ENCODE results near the gene ADAT1.

The ADAT1 gene, protein sequence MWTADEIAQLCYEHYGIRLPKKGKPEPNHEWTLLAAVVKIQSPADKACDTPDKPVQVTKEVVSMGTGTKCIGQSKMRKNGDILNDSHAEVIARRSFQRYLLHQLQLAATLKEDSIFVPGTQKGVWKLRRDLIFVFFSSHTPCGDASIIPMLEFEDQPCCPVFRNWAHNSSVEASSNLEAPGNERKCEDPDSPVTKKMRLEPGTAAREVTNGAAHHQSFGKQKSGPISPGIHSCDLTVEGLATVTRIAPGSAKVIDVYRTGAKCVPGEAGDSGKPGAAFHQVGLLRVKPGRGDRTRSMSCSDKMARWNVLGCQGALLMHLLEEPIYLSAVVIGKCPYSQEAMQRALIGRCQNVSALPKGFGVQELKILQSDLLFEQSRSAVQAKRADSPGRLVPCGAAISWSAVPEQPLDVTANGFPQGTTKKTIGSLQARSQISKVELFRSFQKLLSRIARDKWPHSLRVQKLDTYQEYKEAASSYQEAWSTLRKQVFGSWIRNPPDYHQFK

DNA sequence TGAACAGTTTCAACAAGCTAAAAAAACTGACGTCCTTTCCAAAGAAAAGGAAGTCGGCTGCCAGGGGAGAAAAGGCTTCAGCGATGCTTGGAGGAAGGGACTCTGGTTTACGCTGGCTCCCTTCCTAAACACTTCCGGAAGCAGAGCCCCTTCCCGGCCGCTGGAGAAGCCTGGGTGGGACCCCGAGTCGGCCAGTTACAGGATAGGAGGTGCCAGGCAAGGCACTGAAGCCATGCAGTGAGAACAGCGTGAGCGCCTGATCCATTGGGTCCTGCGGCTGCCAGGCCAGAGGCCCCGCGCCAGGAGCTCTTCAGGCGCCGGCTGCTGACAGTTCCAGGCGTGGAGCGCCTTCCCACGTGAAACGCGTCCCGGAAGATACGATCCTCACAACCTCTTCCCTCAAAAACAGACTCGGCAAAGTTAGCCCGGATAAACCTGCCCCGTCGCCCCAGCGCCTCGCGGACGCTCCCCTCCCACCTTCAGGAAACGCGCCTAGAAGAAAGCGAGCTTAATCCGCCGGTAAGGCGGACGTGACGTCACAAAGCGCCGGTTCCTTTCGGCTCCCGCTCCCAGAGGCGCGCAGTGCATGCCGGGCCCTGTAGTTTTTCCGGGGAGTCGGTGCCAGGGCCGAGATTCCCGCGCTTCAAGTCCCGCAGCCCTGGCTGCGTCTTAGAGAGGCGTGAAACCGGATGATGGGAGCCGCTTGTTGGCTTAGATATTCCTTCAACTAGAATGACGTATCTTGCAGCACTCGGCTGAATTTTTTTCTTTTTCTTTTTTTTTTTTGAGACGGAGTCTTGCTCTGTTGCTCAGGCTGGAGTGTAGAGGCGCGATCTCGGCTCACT is at the start of gene ADAT1:
ADAT1 (minus strand) TSS at position 521 of the 845 bp plus-strand sequence. CDS start 2,482 bp downstream, outside the sequence.
- peak; percentile 95 to 97 (median 95) for DNase-seq (ENCODE audit: low read depth in 3 of 3)

DNA sequence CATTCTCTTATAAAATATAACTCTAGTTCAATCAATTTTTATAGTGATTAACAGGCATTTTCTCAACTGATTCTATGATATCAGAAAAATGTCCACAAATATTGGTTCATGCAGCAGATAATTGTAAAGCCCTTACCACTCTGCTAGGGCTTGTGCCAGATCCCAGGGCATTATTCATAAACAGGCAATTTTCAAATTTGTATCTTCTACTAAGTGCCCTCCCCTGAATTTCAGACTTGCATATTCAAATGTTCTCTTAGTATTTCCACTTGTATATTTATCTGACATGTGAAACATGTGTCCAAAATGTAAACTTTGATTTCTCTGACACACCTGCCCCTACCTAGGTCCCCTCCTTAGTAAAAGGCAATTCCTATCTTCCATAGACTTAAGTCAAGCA is 44.4 kb upstream of the ADAT1 start:
- DNase-seq (ENCODE audit: low read depth in 3 of 3) = no peak

DNA sequence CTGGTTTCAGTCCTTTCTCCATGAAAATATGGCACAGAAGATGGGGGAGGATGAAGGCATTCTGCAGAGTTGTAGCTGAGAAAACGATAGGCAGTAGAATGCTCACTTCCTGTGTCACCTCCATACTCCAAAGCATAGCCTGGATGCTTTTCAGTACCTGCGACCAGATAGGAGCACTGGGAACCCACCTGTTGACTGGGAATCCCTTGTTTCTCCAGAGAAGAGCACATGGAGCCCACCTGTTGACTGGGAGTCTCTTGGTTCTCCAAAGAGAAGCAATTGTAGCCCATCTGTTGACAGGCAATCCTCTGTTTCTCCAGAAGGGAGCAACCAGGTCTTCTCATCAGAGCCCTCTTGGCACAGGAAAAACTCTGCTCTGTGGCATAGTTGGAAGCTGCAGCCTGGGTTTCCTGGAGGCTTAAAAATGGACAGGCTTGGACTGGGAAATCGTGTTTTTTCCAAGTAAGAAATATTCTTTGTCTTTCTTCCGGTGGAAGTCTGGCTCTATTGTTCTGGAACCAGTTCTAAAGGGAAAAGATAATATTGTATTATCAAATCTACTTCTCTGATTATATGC is 37.7 kb upstream of the ADAT1 start:
- no peak for DNase-seq (ENCODE audit: low read depth in 3 of 3)

DNA sequence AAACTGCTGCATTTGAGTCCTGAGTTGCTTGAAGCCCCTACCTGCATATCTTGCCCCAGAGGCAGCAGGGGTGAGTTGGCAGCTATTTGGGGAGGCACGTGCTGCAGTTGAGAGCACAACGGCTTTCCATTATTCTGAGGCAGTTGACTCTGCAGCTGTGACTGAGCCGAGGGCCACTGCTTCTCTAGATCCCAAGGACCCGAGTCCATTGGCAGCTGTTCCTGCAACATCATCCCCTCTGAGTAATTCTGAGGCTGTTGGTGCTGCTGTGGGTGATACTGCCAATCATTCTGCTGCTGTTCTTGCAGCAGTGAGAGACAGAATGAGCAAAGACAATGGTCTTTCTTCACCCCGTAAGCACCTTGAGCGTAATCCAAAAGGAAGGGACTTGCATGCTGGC is 37.2 kb upstream of the ADAT1 start:
- no peak for DNase-seq (ENCODE audit: low read depth in 3 of 3)

DNA sequence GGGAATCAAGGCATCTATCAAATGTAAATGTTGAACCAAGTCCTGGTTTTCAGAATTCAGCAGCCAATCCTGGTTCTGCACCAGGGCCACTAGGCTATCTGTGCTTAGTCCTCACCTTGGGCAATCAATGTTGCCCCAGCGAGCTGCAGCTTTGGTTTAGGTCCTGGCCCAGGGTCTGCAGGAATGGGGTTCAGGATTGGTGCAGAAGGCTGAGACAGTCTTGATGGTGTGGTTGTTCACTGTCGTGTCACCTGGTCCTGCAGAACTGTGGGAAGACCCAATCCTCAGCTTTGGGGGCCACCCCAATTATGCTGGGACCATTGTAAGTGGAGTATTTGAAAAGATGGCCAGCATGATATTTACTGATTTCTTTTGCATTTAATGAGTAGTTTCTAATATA is 35.1 kb upstream of the ADAT1 start:
- no peak for DNase-seq (ENCODE audit: low read depth in 3 of 3)

DNA sequence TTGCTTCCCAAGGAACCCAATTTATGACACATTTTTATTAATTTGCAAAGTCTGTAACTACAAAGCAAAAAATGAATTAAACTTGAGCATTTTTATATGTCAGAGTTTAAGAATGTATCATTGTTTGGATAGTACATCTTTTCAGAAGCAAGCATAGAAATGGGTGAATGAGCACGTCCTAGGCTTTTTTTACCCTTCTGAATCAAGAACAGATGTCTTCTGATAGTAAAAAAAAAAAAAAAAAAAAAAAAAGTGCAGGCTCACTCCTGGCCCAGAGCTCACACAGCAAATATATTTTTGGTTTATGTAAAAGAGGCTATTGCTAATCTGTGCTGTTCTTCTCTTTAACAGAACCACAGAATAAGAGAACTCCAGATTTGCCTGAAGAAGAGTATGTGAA is 30.8 kb upstream of the ADAT1 start:
- no peak for DNase-seq (ENCODE audit: low read depth in 3 of 3)

DNA sequence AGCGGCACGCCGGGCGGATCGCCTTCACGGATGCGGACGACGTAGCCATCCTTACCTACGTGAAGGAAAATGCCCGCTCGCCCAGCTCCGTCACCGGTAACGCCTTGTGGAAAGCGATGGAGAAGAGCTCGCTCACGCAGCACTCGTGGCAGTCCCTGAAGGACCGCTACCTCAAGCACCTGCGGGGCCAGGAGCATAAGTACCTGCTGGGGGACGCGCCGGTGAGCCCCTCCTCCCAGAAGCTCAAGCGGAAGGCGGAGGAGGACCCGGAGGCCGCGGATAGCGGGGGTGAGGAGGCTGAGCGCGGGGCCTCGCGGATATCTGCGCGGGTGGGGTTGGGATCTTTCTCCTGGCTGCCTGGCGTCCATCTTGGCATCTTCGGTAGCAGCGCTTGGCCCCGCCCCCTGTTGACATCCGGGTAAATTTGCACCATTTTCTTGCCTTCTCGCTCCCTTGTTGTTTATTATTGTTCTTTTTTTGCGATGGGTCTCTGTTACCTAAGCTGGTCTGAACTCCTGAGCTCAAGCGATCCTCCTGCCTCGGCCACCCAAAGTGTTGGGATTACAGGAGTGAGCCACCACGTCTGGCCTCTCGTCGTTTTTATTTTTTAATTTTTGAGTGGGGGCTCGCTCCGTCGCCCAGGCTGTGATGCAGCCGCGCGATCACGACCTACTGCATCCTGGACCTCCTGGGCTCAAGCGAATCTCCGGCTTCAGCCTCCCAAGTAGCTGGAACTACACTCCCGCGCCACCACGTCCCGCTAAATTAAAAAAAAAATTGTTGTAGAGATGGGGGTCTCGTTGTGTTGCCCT is 25.4 kb upstream of the ADAT1 start:
- DNase-seq (ENCODE audit: low read depth in 3 of 3) = peak; percentile 65 to 84 (median 77)

DNA sequence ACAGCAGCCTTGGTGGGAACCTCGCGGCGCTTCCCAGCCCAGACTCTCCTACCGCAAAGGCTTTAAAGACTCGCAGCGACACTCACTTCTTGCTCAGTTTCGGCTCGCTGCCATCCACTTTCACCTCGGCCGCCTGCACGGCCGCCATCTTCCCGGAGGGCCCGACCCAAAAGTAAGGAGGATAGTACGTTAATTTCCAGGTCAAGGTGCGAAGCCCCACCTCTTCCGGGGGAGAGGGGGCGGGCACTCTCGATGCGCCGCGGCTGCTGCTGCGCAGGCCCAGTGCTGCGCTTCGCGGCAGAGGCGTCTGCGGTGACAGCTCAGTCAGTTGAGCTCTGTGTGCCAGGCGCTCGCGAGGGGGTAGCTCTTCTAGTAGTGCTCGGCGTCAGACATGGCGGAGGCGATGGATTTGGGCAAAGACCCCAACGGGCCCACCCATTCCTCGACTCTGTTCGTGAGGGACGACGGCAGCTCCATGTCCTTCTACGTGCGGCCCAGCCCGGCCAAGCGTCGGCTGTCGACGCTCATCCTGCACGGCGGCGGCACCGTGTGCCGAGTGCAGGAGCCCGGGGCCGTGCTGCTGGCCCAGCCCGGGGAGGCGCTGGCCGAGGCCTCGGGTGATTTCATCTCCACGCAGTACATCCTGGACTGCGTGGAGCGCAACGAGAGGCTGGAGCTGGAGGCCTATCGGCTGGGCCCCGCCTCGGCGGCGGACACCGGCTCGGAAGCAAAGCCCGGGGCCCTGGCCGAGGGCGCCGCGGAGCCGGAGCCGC is 24.6 kb upstream of the ADAT1 start, which contains the start of the genes KARS1 and TERF2IP:
KARS1 (minus strand) TSS at position 174 of the 773 bp plus-strand sequence; CDS start at position 148, 26 bp downstream.
TERF2IP (plus strand) TSS at position 282 of the 773 bp plus-strand sequence; CDS start at position 392, 110 bp downstream.
- peak; percentile 90 to 94 (median 93) for DNase-seq (ENCODE audit: low read depth in 3 of 3)

DNA sequence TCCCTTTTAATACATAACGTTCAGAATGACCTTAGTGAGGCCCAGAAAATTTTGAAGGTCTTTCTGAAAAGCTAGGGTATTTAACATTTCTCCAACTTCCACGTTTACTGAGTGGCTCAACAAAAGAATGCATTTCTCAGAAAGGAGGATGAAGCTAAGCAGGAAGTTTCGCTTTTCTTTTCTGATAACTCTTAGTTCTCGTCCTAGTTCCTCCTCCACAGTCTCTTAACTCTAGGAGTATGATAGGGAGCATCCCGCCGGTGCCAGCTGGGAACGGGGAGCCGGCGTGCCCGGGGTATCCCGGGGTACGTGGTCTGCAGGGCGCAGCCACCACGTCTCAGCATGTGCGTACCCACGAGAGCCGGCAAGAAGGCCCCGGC is 24.0 kb upstream of the ADAT1 start:
- no peak for DNase-seq (ENCODE audit: low read depth in 3 of 3)

DNA sequence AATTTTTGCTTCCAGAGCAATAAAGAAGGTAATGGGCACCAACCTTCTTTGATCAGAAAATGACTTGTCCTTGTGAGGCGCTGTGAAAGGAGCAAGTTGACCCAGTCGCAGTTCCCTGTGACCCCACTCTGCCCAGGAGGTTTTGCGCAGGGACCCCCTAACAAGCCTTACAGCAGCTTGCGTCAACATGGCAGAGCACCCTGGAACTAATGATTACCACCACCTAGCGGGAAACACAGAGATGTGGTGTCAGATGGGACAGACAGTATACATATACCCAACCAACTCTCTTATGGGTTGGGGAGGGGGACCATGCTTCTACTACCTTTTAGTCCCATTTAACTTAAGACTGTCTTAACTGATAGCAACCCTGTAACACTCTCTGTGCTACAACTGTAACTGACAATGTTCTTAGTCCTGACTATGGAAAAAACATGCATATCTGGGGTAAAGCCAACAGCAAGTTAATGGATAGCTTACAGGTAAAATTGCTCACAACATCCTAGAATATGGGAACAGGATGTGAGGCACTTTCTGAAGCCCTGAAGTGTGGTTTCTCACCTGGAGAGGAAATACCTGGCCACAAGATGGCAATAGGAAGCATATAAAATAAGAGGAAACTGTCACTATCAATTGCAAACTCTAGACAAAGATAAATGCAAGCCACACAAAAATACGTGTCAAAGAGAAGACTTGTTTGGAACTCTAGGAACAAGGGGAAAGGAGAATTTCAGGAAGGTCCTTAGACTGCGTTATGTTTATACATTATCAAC is 21.3 kb upstream of the ADAT1 start:
- DNase-seq (ENCODE audit: low read depth in 3 of 3) = no peak

DNA sequence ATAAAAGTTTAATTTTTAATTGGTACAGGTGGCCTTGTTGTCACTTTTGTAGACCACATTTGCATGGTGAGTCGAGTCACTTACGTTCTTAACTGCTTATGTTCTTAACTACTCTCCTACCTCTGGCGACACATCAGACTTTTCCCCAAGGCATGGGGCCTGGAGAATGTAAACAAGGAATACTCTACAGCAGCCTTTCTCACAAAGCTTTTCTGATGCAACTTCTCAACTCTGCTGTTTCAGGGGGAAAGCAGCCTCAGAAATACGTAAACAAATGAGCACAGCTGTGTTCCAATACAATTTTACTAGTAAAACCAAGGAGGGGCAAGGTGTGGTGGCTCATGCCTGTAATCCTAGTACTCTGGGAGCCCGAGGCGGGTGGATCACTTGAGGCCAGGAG is 17.5 kb upstream of the ADAT1 start:
- no peak for DNase-seq (ENCODE audit: low read depth in 3 of 3)

DNA sequence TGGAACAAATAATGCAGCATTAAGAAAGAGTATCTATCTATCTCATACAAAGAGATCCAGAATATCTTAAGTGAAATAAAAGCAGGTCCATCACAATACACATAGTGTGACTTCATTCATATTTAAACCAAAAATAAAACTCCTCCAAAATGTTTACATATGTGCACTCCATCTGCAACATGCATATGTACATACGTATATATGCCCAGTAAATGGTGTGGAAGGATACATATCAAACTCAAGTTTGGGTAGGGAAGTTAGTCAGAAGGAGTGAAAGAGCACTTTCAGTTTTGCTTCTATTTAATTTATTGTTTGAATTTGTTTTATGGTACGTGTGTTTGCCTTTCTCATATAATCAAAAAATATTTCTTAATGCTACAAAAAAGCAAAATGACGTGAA is 12.0 kb upstream of the ADAT1 start:
- DNase-seq (ENCODE audit: low read depth in 3 of 3) = no peak

DNA sequence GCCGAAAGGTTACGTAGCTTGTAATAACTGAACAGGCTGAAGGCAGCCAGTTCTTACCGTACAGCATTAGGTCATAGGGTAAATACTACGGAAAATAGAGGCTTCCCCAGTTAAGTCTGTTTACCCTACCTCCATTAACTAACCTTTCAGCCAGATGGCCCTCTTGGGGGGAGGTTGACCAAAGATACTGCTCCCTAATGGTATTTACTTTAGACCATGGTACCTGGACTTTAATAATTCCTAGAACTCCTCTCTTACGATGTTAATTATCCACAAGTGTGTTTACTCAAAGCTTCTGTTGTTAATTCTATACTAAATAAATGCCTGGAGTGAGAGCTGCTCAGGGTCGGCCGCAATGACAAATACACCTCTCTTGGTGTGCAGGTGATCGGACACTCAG is 9.8 kb upstream of the ADAT1 start:
- no peak for DNase-seq (ENCODE audit: low read depth in 3 of 3)

DNA sequence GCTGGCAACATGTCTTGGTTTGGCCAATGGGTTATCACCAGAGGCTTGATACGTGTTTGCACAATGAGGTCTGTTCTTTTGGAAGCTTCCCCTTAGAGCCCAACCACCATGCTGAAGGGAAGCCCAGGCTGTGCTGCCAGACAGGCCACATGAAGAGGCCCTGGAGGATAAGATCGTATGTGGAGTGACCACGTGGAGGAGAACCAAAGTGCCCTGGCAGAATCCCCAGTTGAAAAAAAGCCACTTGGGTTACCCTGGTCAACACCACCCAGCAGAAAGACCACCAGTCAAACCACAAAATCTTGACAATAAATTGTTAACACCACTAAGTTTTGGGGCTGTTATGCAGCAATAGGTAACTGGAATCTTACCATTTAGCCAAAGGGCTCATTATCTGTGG is 7.0 kb upstream of the ADAT1 start:
- DNase-seq (ENCODE audit: low read depth in 3 of 3) = no peak

DNA sequence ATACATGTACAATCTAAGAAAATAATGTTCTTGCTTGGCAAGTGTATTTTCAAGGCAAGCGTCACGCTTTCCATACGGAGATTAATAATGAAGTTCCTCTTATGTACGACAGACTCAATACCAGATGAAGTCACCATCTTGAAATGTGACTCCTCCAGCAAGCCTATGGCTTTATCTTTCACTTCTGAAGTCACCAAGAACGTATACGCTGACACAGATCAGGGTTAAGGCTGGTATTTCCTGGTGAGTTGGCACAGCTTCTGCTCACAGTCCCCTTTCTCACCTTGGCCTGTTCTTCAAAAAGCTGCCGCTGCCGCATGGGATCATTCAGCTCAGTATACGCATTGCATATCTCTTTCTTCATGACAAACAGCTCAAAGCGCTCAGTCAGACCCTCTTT is 6.1 kb upstream of the ADAT1 start:
- no peak for DNase-seq (ENCODE audit: low read depth in 3 of 3)

DNA sequence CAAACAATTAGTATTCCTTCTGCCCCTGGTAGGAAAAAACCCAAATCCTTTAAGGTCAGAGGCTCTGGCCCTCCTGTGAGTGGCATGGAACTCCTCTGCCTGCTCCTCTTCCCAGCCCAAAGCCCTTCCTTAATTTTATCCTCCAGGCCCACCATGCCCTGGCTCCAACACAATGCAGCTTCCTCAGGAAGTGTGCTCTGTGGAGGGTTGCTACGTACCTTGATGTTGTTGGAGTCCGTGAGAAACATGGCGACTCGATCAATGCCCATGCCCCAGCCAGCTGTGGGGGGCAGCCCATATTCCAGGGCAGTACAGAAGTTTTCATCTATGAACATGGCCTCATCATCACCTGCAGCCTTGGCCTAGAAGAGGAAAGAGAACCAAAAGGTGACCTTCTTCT is 5.3 kb upstream of the ADAT1 start:
- no peak for DNase-seq (ENCODE audit: low read depth in 3 of 3)

DNA sequence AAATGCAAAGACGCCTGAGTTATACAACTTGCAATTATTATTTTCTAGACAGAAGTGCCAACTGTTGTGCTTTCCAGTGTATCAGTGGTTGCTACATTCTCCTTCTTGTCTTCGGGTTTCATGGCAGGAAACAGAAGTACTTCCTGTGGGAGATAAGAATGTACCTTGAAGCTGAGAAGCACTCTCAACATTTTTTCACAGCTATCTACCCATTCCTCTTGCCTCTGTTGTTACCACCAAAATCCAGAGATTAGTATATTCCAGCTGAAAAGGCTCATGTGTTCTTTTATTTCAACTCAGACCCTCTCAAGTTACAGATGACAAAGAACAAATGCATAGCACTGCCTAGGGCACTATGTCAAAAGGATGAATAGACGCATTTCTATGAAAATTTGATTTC is 4.8 kb upstream of the ADAT1 start:
- no peak for DNase-seq (ENCODE audit: low read depth in 3 of 3)

DNA sequence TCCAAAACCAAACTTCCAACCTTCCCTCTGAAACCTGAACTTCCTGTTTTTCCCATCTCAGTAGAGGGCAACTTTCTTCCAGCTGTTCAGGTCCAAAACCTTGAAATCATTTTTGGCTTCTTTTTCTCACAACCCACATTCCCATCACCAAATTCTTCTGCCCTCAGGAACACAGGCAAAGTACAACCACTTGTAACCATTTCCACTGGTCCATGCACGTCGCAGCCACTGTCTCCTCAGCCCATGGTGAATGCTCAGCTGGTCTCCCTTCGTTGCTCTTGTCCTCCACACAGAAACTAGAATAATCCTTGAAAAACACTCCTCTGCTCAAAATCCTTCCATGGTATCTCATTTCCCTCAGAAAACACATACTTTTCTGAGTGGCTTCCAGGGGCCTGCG is 3.7 kb upstream of the ADAT1 start:
- no peak for DNase-seq (ENCODE audit: low read depth in 3 of 3)

DNA sequence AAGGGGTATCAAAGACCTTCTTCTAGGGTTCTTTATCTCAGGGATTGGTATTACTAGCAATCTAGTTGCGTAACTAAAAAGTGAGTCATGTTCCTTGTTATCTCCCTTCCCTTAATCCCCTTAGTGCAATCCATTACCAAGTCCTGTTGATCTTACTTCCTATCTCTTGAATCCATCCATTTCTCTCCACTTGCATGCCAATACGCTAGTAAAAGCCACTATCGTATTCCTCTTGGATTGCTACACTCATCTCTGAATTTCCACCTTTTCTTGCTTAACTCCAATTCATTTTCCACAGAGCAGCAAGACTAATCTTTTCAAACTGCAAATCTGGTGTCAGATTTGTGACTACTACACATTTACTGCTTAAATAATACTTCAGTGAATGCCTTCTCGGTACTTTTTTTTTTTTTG is 1.8 kb upstream of the ADAT1 start:
- DNase-seq (ENCODE audit: low read depth in 3 of 3) = no peak

DNA sequence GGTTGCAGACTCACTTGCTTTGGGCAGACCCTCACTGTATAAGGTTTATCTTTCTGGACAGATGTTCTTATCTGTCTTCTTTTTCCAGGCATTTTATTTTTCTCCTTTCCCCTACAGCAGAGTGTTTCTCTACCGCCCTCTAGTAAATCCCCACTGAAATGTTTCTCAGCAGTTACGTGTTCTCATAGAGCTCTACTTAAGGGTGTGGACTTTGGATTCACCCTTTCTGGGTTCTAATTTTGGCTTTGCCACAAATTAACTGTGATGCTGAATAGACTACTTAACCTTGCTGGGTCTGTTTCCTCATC is 2.0 kb downstream of the ADAT1 start:
- no peak for DNase-seq (ENCODE audit: low read depth in 3 of 3)
